ENCODE data around the gene ICA1L. TPM values are rescaled to one million over a fixed set of nuclear protein-coding genes. Genes with fewer than 3 reads are reported as not detected.

Gene ICA1L
- total RNA-seq, 1 donor from 2014 or later: 2.7 TPM

GRCh38 chr2:202769201-202769600 lies 102.4 kb downstream of the ICA1L start:
- no peak overlapping the region for H3K27ac Mint-ChIP-seq (ENCODE audit: unreplicated experiment)
- peaks cover 3% of the 10 kb centered on the region for H3K4me1 Mint-ChIP-seq (ENCODE audit: low read depth, unreplicated experiment)
- H3K36me3 Mint-ChIP-seq (ENCODE audit: low read depth, unreplicated experiment): peaks cover 3% of the 10 kb centered on the region
- TF ChIP-seq EZH2 (IDR thresholded peaks at IDR 0.05; ENCODE audit: insufficient read depth, low read length): no peak
- no peak for TF ChIP-seq CTCF (IDR thresholded peaks at IDR 0.05; ENCODE audit: insufficient read depth, low read depth, low read length)
- no peaks in the 10 kb centered on the region for H3K9me3 Mint-ChIP-seq (ENCODE audit: unreplicated experiment)
- Histone ChIP-seq H3K79me2 (ENCODE audit: insufficient read depth, low read length) (no peaks in the 10 kb centered on the region), H3K9me3 (ENCODE audit: insufficient read depth, low read depth, low read length) (no peaks in the 10 kb centered on the region), H2AFZ (ENCODE audit: low read depth, low read length) (no peak overlapping the region), H3K4me2 (ENCODE audit: low read length) (no peak overlapping the region), H3K4me1 (ENCODE audit: insufficient read depth, low read length) (no peaks in the 10 kb centered on the region), H3K36me3 (ENCODE audit: insufficient read depth, low read length) (no peaks in the 10 kb centered on the region), H3K27ac (ENCODE audit: low read depth, low read length) (no peak overlapping the region), H3K4me3 (ENCODE audit: insufficient read depth, low read depth, low read length) (no peak overlapping the region), H3K9ac (ENCODE audit: low read length) (no peak overlapping the region), H3K27me3 (ENCODE audit: insufficient read depth, low read length) (no peaks in the 10 kb centered on the region), H4K20me1 (ENCODE audit: insufficient read depth, low read length) (no peaks in the 10 kb centered on the region)
- no peak overlapping the region for H3K4me3 Mint-ChIP-seq (ENCODE audit: unreplicated experiment)
- FAIRE-seq (no peak), DNase-seq (ENCODE audit: low read depth) (no peak)
- no peaks in the 10 kb centered on the region for H3K27me3 Mint-ChIP-seq (ENCODE audit: low read depth, unreplicated experiment)

GRCh38 chr2:202768273-202768672 lies 103.3 kb downstream of the ICA1L start:
- no peak overlapping the region for H3K27ac Mint-ChIP-seq (ENCODE audit: unreplicated experiment)
- peaks cover 3% of the 10 kb centered on the region for H3K36me3 Mint-ChIP-seq (ENCODE audit: low read depth, unreplicated experiment)

More at GRCh38 chr2:202768273-202768672, 103.3 kb downstream of the ICA1L start:
- Histone ChIP-seq H3K9me3 (ENCODE audit: insufficient read depth, low read depth, low read length) (no peaks in the 10 kb centered on the region), H4K20me1 (ENCODE audit: insufficient read depth, low read length) (no peaks in the 10 kb centered on the region), H3K27me3 (ENCODE audit: insufficient read depth, low read length) (no peaks in the 10 kb centered on the region), H3K27ac (ENCODE audit: low read depth, low read length) (no peak overlapping the region), H3K36me3 (ENCODE audit: insufficient read depth, low read length) (no peaks in the 10 kb centered on the region), H3K4me1 (ENCODE audit: insufficient read depth, low read length) (no peaks in the 10 kb centered on the region), H2AFZ (ENCODE audit: low read depth, low read length) (no peak overlapping the region), H3K9ac (ENCODE audit: low read length) (no peak overlapping the region), H3K79me2 (ENCODE audit: insufficient read depth, low read length) (no peaks in the 10 kb centered on the region), H3K4me2 (ENCODE audit: low read length) (no peak overlapping the region), H3K4me3 (ENCODE audit: insufficient read depth, low read depth, low read length) (no peak overlapping the region)
- DNase-seq (ENCODE audit: low read depth): no peak
- Mint-ChIP-seq H3K4me3 (ENCODE audit: unreplicated experiment) (no peak overlapping the region), H3K4me1 (ENCODE audit: low read depth, unreplicated experiment) (peaks cover 3% of the 10 kb centered on the region), H3K9me3 (ENCODE audit: unreplicated experiment) (no peaks in the 10 kb centered on the region), H3K27me3 (ENCODE audit: low read depth, unreplicated experiment) (no peaks in the 10 kb centered on the region)
- TF ChIP-seq EZH2 (IDR thresholded peaks at IDR 0.05; ENCODE audit: insufficient read depth, low read length) (no peak), CTCF (IDR thresholded peaks at IDR 0.05; ENCODE audit: insufficient read depth, low read depth, low read length) (no peak)
- FAIRE-seq: no peak

All from astrocyte (in vitro differentiated cells and primary cell).